H9 (cell line): ENCODE results near the gene RNU7-1. TPM values are rescaled to one million over a fixed set of nuclear protein-coding genes. Genes with fewer than 3 reads are reported as not detected.
A peak's percentile ranks its signal among the peaks of the same experiment; 100 is the strongest.

Experiments used
- DNase-seq: peaks from one replicate; pipeline ENCODE4 v3.0.0-alpha.2; 2017
- H2AFZ ChIP-seq: one replicate; pipeline ENCODE4 v1.6.1; 2013; ENCODE audit warnings: mild to moderate bottlenecking, low read length, control low read depth, moderate library complexity
- H2AK5ac ChIP-seq: 2 replicates; pipeline ENCODE4 v1.6.1; 2013; ENCODE audit warnings: low read length, control low read depth, mixed read lengths; ENCODE audit not compliant: insufficient read length
- H2BK120ac ChIP-seq: one replicate; pipeline ENCODE4 v1.6.1; 2013; ENCODE audit warnings: low read depth, mild to moderate bottlenecking, low read length, control low read depth, inconsistent platforms; ENCODE audit not compliant: poor library complexity, severe bottlenecking
- H2BK12ac ChIP-seq: 2 replicates; pipeline ENCODE4 v1.6.1; 2013; ENCODE audit warnings: low read length, control low read depth, mixed read lengths, low read depth; ENCODE audit not compliant: insufficient read length
- H2BK15ac ChIP-seq: 2 replicates; pipeline ENCODE4 v1.6.1; 2013; ENCODE audit warnings: low read depth, low read length, control low read depth
- H2BK20ac ChIP-seq: one replicate; pipeline ENCODE4 v1.6.1; 2013; ENCODE audit warnings: low read depth, mild to moderate bottlenecking, low read length, control low read depth, inconsistent platforms; ENCODE audit not compliant: poor library complexity, severe bottlenecking
- H2BK5ac ChIP-seq: 2 replicates; pipeline ENCODE4 v1.6.1; 2013; ENCODE audit warnings: low read length, control low read depth, mixed read lengths; ENCODE audit not compliant: insufficient read length
- H3K14ac ChIP-seq: 2 replicates; pipeline ENCODE4 v1.6.1; 2013; ENCODE audit warnings: low read length, control low read depth; ENCODE audit not compliant: insufficient read depth
- H3K18ac ChIP-seq: 2 replicates; pipeline ENCODE4 v1.6.1; 2013; ENCODE audit warnings: low read depth, mild to moderate bottlenecking, mixed read lengths, low read length, control low read depth; ENCODE audit not compliant: insufficient read length
- H3K23ac ChIP-seq: 2 replicates; pipeline ENCODE4 v1.6.1; 2013; ENCODE audit warnings: low read length, control low read depth, mixed read lengths, low read depth; ENCODE audit not compliant: insufficient read length
- H3K23me2 ChIP-seq: 2 replicates; pipeline ENCODE4 v1.6.1; 2013; ENCODE audit warnings: low read depth, mild to moderate bottlenecking, mixed read lengths, low read length, control low read depth; ENCODE audit not compliant: insufficient read length, poor library complexity, severe bottlenecking
- H3K27ac ChIP-seq: 2 replicates; pipeline ENCODE4 v1.5.1; 2013; ENCODE audit warnings: low read length, control low read depth, mixed read lengths, low read depth; ENCODE audit not compliant: insufficient read length
- H3K27me3 ChIP-seq: 2 replicates; pipeline ENCODE4 v1.6.1; 2013; ENCODE audit warnings: low read length, control low read depth, inconsistent platforms; ENCODE audit not compliant: insufficient read depth
- H3K4ac ChIP-seq: 2 replicates; pipeline ENCODE4 v1.6.1; 2013; ENCODE audit warnings: low read depth, mild to moderate bottlenecking, control low read depth, inconsistent platforms, low read length, moderate library complexity
- H3K4me1 ChIP-seq: 2 replicates; pipeline ENCODE4 v1.6.1; 2013; ENCODE audit warnings: low read length, control low read depth, inconsistent platforms; ENCODE audit not compliant: insufficient read depth
- H3K4me2 ChIP-seq: 2 replicates; pipeline ENCODE4 v1.6.1; 2013; ENCODE audit warnings: low read length, control low read depth, mixed read lengths; ENCODE audit not compliant: insufficient read length, insufficient read depth
- H3K56ac ChIP-seq: 2 replicates; pipeline ENCODE4 v1.6.1; 2013; ENCODE audit warnings: low read depth, mild to moderate bottlenecking, mixed read lengths, low read length, control low read depth; ENCODE audit not compliant: insufficient read length
- H3K79me1 ChIP-seq: 2 replicates; pipeline ENCODE4 v1.6.1; 2013; ENCODE audit warnings: low read depth, mild to moderate bottlenecking, moderate library complexity, low read length, control low read depth, inconsistent platforms; ENCODE audit not compliant: insufficient read depth, poor library complexity, severe bottlenecking
- H3K79me2 ChIP-seq: 2 replicates; pipeline ENCODE4 v1.6.1; 2013; ENCODE audit warnings: low read length, control low read depth, inconsistent platforms; ENCODE audit not compliant: insufficient read depth
- H3K9ac ChIP-seq: 2 replicates; pipeline ENCODE4 v1.6.1; 2013; ENCODE audit warnings: low read length, control low read depth, mixed read lengths; ENCODE audit not compliant: insufficient read length; ENCODE audit errors: extremely low read depth
- H3K9me3 ChIP-seq: one replicate; pipeline ENCODE4 v1.6.1; 2013; ENCODE audit warnings: low read depth, low read length, inconsistent platforms; ENCODE audit not compliant: control insufficient read depth
- H3T11ph ChIP-seq: one replicate; pipeline ENCODE4 v1.6.1; 2013; ENCODE audit warnings: mild to moderate bottlenecking, low read length, control low read depth, inconsistent platforms
- H4K20me1 ChIP-seq: one replicate; pipeline ENCODE4 v1.6.1; 2013; ENCODE audit not compliant: control insufficient read depth, insufficient read length, insufficient read depth
- H4K5ac ChIP-seq: 2 replicates; pipeline ENCODE4 v1.6.1; 2013; ENCODE audit warnings: low read depth, mild to moderate bottlenecking, mixed read lengths, low read length, control low read depth; ENCODE audit not compliant: insufficient read length
- H4K8ac ChIP-seq: replicated peaks from 2 replicates; pipeline ENCODE4 v1.6.1; 2013; ENCODE audit warnings: low read length, control low read depth, mixed read lengths, low read depth; ENCODE audit not compliant: insufficient read length
- H4K91ac ChIP-seq: 2 replicates; pipeline ENCODE4 v1.6.1; 2013; ENCODE audit warnings: low read depth, mild to moderate bottlenecking, moderate library complexity, mixed read lengths, low read length, control low read depth; ENCODE audit not compliant: insufficient read length
- H3K27ac Mint-ChIP-seq, 3 experiments: 2 replicates in 2 of 3; 3 replicates in 1 of 3; pipeline ENCODE4 v1.8.0; 2020 to 2021; ENCODE audit warnings: mixed read lengths in 3 of 3, mild to moderate bottlenecking in 1 of 3, moderate library complexity in 1 of 3
- H3K27me3 Mint-ChIP-seq: 2 replicates; pipeline ENCODE4 v1.8.0; 2021; ENCODE audit warnings: low read depth, mild to moderate bottlenecking, moderate library complexity, mixed read lengths
- H3K36me3 Mint-ChIP-seq, 3 experiments: 2 replicates in 2 of 3; 3 replicates in 1 of 3; pipeline ENCODE4 v1.8.0; 2020 to 2021; ENCODE audit warnings: low read depth in 3 of 3, mixed read lengths in 3 of 3; ENCODE audit not compliant: insufficient read depth in 1 of 3
- H3K4me1 Mint-ChIP-seq, 2 experiments: 2 replicates each; pipeline ENCODE4 v1.8.0; 2020; ENCODE audit warnings: mixed read lengths in 2 of 2
- H3K4me3 Mint-ChIP-seq, 2 experiments: 2 replicates in 1 of 2; 3 replicates in 1 of 2; pipeline ENCODE4 v1.8.0; 2020 to 2021; ENCODE audit warnings: mild to moderate bottlenecking in 2 of 2, mixed read lengths in 2 of 2, moderate library complexity in 1 of 2
- H3K9me3 Mint-ChIP-seq, 2 experiments: 2 replicates in 1 of 2; 3 replicates in 1 of 2; pipeline ENCODE4 v1.8.0; 2020; ENCODE audit warnings: mild to moderate bottlenecking in 2 of 2, mixed read lengths in 2 of 2, moderate library complexity in 1 of 2
- CTCF ChIP-seq: fragments of 200-600 bp; sonication (generic); conservative IDR thresholded peaks from 3 replicates; pipeline ENCODE4 v1.8.0; 2021; ENCODE audit warnings: antibody characterized with exemption, mild to moderate bottlenecking
- WGBS: extraction: QIAGEN DNeasy Blood & Tissue Kit; methylation state at CpG from one replicate; pipeline ENCODE4 v1.1.7; 2013; ENCODE audit warnings: missing lambda C conversion rate, low lambda C conversion rate, mixed read lengths; ENCODE audit not compliant: insufficient read length; ENCODE audit errors: extremely low coverage; 5-methylcytosine and 5-hydroxymethylcytosine counted together
- total RNA-seq: library from RNA; stranded (reverse); gene quantifications from 2 replicates; pipeline ENCODE4 v1.2.1, GENCODE V29; 2021

Gene RNU7-1
- total RNA-seq, 1 experiment from 2014 or later, result not detected

- Histone ChIP-seq H3K4me2 (no peak overlapping the region), H2BK12ac (no peak overlapping the region), H2BK120ac (no peak overlapping the region), H3K9me3 (no peaks in the 10 kb centered on the region), H3T11ph (no peak overlapping the region), H4K8ac (no peak overlapping the region), H2BK20ac (no peak overlapping the region), H2AFZ (no peak overlapping the region), H2BK5ac (no peak overlapping the region), H4K20me1 (peaks cover 2% of the 10 kb centered on the region), H3K4ac (no peak overlapping the region), H3K27ac (no peak overlapping the region), H2AK5ac (no peak overlapping the region), H3K79me2 (no peaks in the 10 kb centered on the region), H3K4me1 (peaks cover 6% of the 10 kb centered on the region; the same call in 1 of the 2 replicates), H4K91ac (no peak overlapping the region), H2BK15ac (no peak overlapping the region), H3K79me1 (no peaks in the 10 kb centered on the region), H3K9ac (no peak overlapping the region), H3K14ac (no peak overlapping the region; the same call in 1 of the 2 replicates), H3K27me3 (no peaks in the 10 kb centered on the region), H3K23me2 (peaks cover 14% of the 10 kb centered on the region), H3K23ac (no peak overlapping the region), H4K5ac (no peak overlapping the region), H3K18ac (no peak overlapping the region), H3K56ac (no peak overlapping the region)
- no peak for DNase-seq
- Mint-ChIP-seq H3K27ac (peak overlapping the region in 2 of 3 experiments; percentile 44 to 68; a peak in 3 of 7 replicates), H3K36me3 (peaks cover 3 to 6% (median 5%) of the 10 kb centered on the region in 3 experiments; a peak in 3 of 7 replicates), H3K4me1 (peaks cover 37 to 47% of the 10 kb centered on the region in 2 experiments), H3K4me3 (peak overlapping the region in 1 of 2 experiments; percentile 15; a peak in 2 of 5 replicates), H3K27me3 (peaks cover 2% of the 10 kb centered on the region), H3K9me3 (no peaks in the 10 kb centered on the region)
- WGBS, result no CpG with 5 or more reads among the region's 15 CpGs
- TF ChIP-seq CTCF, result peak; percentile 21; the same call in 1 of the 3 replicates
Measured at GRCh38 chr12:6948873-6949594, 5.4 kb downstream of the RNU7-1 start.
